Measurements from ENCODE around the gene AMBP. TPM values are rescaled to one million over a fixed set of nuclear protein-coding genes. Genes with fewer than 3 reads are reported as not detected.

AMBP gene
- total RNA-seq, 1 experiment from 2014 or later = 19.8 TPM

GRCh38 chr9:114060070-114060469, 18.0 kb downstream of the AMBP start:
- in situ Hi-C loops (cut with HindIII; ENCODE audit: low pct_unique_long_range_greater_than_20kb, low sequenced_read_pairs) = no loop called here
- DNase-seq (ENCODE audit: low read depth) = no peak

GRCh38 chr9:114059047-114059803, 18.9 kb downstream of the AMBP start:
- no peak for DNase-seq (ENCODE audit: low read depth)
- in situ Hi-C loops (cut with HindIII; ENCODE audit: low pct_unique_long_range_greater_than_20kb, low sequenced_read_pairs) = no loop called here

DNA sequence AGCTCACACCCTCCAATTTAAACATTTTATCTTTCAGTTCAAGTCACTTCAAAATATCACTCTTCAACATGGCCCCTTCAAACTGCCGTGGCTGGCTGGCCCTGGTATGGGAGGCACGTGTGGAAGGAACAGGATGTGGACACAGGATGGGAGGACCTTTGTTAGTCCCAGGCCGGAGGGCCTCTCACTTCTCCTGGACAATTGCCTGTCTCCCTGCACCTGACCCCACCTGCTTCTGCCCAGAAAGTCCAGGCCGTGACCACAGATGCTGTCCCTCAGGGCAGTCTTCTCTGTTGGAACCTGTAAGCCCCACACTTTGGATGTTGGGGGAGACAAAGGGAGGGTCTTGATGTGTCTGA, 19.4 kb downstream of the AMBP start:
- in situ Hi-C loops (cut with HindIII; ENCODE audit: low pct_unique_long_range_greater_than_20kb, low sequenced_read_pairs) = no loop called here
- DNase-seq (ENCODE audit: low read depth) = no peak

GRCh38 chr9:114057161-114057885, 20.8 kb downstream of the AMBP start:
- DNase-seq (ENCODE audit: low read depth) = no peak
- in situ Hi-C loops (cut with HindIII; ENCODE audit: low pct_unique_long_range_greater_than_20kb, low sequenced_read_pairs) = no loop called here

DNA sequence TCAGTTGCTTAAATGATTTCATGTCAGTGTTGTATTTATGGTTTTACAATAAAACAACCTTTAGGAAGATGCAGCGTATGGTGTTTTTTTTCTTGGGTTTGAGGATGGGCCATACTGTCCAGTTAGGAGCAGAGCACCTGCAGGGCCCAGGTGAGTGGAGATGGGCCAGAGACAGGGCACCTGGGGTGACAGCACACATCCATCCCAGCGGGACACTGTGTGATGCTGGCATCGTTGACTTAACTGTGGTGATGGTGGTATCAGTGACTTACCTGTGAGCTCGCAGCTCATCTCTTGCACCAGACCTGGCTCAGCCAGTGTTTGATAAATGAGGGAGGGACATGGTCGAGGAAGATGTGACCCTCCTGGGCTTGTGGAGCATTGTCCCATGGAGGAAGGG, 21.6 kb downstream of the AMBP start:
- DNase-seq (ENCODE audit: low read depth) = no peak
- in situ Hi-C loops (cut with HindIII; ENCODE audit: low pct_unique_long_range_greater_than_20kb, low sequenced_read_pairs) = no loop called here

DNA sequence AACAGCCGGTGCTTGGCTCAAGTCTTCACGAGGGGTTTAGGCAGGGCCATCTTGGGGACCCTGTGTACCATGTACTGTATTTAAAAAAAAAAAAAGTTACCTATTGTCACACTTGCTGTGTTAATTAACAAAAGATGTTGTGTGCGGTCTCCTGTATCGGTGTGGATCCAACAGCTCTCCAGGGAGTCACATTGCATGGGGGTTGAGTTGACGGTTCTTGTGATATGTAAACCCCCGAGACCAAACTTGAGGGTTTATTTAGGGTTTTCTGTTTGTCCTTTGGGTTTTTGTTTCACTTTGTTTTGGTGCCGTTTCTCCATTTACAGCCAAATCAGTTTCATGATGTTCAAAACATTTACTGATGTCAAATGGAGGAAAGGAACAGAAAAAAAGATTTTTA, 22.2 kb downstream of the AMBP start:
- in situ Hi-C loops (cut with HindIII; ENCODE audit: low pct_unique_long_range_greater_than_20kb, low sequenced_read_pairs) = no loop called here
- no peak for DNase-seq (ENCODE audit: low read depth)

GRCh38 chr9:114055061-114055460, 23.0 kb downstream of the AMBP start:
- DNase-seq (ENCODE audit: low read depth) = no peak
- in situ Hi-C loops (cut with HindIII; ENCODE audit: low pct_unique_long_range_greater_than_20kb, low sequenced_read_pairs) = no loop called here

DNA sequence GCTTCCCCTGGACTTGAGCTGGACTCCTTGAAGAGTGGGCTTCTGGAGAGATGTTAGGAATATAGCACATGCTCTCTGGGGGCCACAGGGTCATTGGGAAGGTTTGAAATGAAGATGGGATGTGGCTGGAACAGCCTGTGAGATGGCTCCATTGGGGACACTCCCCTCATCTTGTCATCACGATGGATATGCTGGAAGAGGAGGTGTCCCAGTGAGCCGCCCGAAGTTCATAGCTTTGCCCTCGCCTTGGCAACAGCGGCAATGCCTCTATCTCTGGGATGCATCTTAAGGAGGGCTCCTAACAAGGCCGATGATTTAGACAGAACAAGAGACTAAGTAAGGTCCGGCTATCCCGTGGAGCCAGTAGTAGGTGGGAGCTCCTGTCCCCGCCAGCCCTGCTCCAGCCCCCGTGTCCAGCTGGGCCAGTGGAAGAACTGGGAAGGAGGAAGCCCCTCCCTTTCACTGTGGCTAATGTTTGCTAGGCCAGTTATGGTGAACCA, 23.9 kb downstream of the AMBP start:
- no peak for DNase-seq (ENCODE audit: low read depth)
- in situ Hi-C loops (cut with HindIII; ENCODE audit: low pct_unique_long_range_greater_than_20kb, low sequenced_read_pairs) = no loop called here

GRCh38 chr9:114053246-114054005, 24.7 kb downstream of the AMBP start:
- in situ Hi-C loops (cut with HindIII; ENCODE audit: low pct_unique_long_range_greater_than_20kb, low sequenced_read_pairs) = no loop called here
- DNase-seq (ENCODE audit: low read depth) = no peak

DNA sequence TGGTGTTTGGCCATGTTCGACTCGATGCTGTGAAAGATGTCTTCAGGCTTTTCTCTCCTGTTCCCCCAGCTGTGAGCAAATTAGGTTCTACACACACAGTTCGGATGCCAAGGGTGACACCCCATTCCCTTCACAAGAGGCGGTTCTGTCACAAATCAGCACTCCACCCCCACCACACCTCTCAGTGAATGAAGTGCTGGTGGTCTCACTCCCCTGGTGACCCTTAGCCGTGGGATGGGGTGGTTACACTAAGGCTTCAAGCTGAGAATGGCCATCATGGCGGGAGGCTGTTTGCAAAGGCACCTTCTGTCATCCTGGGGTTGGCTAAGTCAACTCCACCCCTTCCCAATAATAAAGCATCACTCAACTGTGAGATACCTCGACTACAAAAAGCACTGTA, 26.4 kb downstream of the AMBP start:
- no peak for DNase-seq (ENCODE audit: low read depth)
- in situ Hi-C loops (cut with HindIII; ENCODE audit: low pct_unique_long_range_greater_than_20kb, low sequenced_read_pairs) = no loop called here

- DNase-seq (ENCODE audit: low read depth) = no peak
- in situ Hi-C loops (cut with HindIII; ENCODE audit: low pct_unique_long_range_greater_than_20kb, low sequenced_read_pairs) = no loop called here
Observed at GRCh38 chr9:114051281-114051680, 26.8 kb downstream of the AMBP start.

- in situ Hi-C loops (cut with HindIII; ENCODE audit: low pct_unique_long_range_greater_than_20kb, low sequenced_read_pairs) = no loop called here
- DNase-seq (ENCODE audit: low read depth) = no peak
Observed at GRCh38 chr9:114050646-114051045, 27.5 kb downstream of the AMBP start.

DNA sequence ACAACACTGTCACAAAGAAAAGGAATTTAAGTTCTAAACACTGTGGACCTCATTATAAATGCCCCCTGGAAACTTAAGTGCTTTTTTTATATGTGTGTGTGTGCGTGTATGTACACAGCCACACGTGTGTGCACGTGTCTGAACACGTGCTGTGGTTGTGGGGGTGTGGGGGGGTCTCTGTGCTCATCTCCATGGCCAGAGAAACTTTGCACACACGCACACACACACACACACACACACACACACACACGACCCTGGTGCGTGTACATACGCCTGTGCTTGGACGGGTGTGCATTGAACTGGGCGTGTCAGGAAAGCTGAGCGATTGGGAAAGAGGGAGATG, 27.9 kb downstream of the AMBP start:
- in situ Hi-C loops (cut with HindIII; ENCODE audit: low pct_unique_long_range_greater_than_20kb, low sequenced_read_pairs) = no loop called here
- no peak for DNase-seq (ENCODE audit: low read depth)

DNA sequence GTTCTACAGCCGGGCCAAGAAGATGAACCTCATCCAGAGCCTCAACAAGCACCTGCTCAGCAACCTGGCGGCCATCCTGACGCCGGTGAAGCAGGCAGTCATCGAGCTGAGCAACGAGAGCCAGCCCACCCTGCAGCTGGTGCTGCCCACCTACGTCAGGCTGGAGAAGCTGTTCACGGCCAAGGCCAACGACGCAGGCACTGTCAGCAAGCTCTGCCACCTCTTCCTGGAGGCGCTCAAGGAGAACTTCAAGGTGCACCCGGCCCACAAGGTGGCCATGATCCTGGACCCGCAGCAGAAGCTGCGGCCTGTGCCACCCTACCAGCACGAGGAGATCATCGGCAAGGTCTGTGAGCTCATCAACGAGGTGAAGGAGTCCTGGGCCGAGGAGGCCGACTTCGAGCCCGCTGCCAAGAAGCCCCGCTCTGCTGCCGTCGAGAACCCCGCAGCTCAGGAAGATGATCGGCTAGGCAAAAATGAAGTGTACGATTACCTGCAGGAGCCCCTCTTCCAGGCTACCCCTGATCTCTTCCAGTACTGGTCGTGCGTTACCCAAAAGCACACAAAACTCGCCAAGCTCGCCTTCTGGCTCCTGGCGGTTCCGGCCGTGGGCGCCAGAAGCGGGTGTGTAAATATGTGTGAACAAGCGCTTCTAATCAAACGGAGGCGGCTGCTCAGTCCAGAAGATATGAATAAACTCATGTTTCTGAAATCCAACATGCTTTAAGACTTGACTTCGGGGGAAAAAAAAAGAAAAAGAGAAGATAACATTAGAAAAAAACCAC, 28.5 kb downstream of the AMBP start:
- in situ Hi-C loops (cut with HindIII; ENCODE audit: low pct_unique_long_range_greater_than_20kb, low sequenced_read_pairs) = no loop called here

GRCh38 chr9:114048533-114049415, 29.3 kb downstream of the AMBP start:
- in situ Hi-C loops (cut with HindIII; ENCODE audit: low pct_unique_long_range_greater_than_20kb, low sequenced_read_pairs) = no loop called here
- no peak for DNase-seq (ENCODE audit: low read depth)

More for the DNA sequence above, 28.5 kb downstream of the AMBP start:
- DNase-seq (ENCODE audit: low read depth) = no peak

DNA sequence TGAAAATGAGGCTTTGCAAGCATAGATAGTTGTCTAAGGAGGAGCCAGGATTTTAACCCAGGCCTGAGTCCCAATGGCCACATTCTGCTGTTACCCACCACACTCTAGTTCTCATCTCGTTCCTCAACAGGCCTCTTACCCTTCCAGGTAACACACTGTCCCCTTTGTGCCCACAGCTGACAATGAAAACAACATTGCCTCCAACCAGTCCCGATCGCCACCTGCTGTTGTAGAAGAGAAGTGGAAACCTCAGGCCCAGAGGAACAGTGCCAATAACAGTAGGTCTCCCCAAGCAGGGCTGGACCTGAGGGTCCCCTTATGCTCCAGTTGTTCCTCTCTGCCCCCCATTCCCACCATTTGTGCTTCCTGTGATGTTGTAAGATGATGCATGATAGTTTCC, 30.4 kb downstream of the AMBP start:
- in situ Hi-C loops (cut with HindIII; ENCODE audit: low pct_unique_long_range_greater_than_20kb, low sequenced_read_pairs) = no loop called here
- no peak for DNase-seq (ENCODE audit: low read depth)

- in situ Hi-C loops (cut with HindIII; ENCODE audit: low pct_unique_long_range_greater_than_20kb, low sequenced_read_pairs) = no loop called here
- DNase-seq (ENCODE audit: low read depth) = no peak
Observed at GRCh38 chr9:114046875-114047274, 31.2 kb downstream of the AMBP start.

Measured in Caki2 (cell line).